ENCODE measurements around the gene NEU3.
"Not testable (repeated sequence)": the region's sequence is repeated elsewhere in the genome, so short reads cannot be mapped to it uniquely, and the experiment has no call there.

NEU3 gene

DNA sequence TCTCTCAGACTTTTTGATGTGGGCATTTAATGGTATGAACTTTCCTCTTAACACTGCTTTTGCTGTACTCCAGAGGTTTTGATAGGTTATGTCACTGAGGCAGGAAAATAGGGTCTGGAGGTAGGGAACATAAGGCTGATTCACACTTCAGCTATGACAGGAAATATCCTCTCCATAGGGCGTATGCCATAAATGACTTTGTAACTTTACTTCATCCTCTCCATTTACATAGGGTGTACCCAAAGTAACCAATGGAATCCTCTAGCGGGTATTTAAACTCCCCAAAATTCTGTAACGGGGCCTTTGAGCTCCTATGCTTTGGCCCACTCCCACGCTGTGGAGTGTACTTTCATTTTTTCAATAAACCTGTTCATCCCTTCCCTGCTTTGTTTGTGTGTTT is 58.5 kb downstream of the NEU3 start:
- FAIRE-seq = no peak
- TF ChIP-seq POLR2A (IDR thresholded peaks at IDR 0.05; ENCODE audit: low read depth, low read length) = no peak
- DNase-seq (ENCODE audit: insufficient read length, low spot score) = no peak

DNA sequence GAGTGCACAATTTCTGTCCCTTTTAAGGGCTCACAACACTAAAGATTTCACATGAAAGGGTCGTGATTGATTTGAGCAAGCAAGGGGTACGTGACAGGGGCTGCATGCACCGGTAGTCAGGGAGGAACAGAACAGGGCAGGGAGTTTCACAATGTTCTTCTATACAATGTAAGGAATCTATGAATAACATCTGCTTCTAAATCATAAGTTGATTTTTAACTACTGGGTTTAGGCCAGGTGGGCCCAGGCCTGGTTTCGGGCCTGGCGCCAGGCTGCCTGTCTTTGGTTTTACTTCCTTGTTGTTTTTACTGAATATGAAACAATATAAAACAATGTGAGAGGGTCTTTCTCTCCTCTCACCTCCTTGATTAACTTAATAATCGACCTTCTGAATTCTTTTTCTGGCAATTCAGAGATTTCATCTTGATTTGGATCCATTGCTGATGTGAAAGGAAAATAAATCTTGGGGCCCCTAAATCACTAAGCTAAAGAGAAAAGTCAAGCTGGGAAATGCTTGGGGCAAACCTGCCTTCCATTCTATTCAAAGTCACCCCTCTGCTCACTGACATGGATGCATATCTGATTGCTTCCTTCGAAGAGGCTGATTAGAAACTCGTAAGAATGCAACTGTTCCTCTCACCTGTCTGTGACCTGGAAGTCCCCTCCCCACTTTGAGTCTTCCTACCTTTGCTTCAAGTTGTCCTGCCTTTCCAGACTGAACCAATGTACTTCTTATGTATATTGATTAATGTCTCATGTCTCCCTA is 61.0 kb downstream of the NEU3 start:
- FAIRE-seq; DNase-seq (ENCODE audit: insufficient read length, low spot score): not testable (repeated sequence)

DNA sequence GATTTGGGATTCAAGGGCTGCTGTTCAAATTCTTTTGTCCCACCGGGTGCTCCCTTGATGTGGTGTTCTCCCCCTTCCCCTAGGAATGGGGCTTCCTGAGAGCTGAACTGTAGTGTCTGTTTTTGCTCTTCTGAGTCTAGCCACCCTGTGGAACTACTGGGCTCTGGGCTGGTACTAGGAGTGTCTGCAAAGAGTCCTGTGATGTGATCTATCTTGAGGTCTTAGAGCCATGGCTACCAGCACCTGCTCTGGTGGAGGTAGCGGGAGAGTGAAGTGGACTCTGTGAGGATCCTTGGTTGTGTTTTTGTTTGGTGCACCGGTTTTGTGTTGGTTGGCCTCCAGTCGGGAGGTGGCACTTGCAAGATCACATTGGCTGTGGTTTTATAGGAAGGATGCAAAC is 61.8 kb downstream of the NEU3 start:
- TF ChIP-seq POLR2A (IDR thresholded peaks at IDR 0.05; ENCODE audit: low read depth, low read length) = no peak
- FAIRE-seq (no peak), DNase-seq (ENCODE audit: insufficient read length, low spot score) (no peak)

DNA sequence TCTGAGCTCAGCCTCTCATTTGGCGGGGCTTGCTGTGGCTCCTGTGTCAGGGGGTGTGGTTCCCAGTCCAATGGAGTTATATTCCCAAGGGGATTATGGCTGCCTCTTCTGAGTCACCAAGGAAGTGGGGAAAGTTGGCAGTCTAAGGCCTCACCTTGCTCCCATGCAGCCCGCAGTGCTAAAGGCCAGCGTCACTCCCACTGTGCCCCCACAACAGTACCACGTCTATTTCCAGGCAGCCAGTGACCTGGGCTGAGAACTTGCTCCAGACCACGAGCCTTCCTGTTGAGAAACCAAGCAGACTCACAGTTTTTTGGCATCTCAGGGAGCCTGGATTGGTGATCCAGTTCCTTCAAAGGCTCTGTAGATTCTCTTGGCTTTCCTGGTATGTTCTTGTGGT is 62.3 kb downstream of the NEU3 start:
- DNase-seq (ENCODE audit: insufficient read length, low spot score) (no peak), FAIRE-seq (no peak)
- no peak for TF ChIP-seq POLR2A (IDR thresholded peaks at IDR 0.05; ENCODE audit: low read depth, low read length)

DNA sequence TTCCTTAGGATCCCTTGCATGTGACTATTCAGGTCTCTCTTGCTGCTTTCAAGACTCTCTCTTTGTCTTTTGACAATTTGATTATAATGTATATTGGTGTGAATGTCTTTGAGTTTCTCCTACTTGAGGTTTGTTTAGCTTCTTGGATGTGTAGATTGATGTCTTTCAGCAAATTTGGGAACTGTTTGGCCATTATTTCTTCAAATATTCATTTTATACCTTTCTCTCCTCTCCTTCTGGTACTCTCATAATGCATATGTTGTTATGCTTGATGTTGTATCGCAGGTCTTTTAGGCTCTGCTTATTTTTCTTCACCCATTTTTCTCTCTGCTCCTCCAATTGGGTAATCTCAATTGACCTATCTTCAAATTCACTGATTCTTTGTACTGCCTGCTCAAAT is 63.7 kb downstream of the NEU3 start:
- FAIRE-seq (no peak), DNase-seq (ENCODE audit: insufficient read length, low spot score) (no peak)

DNA sequence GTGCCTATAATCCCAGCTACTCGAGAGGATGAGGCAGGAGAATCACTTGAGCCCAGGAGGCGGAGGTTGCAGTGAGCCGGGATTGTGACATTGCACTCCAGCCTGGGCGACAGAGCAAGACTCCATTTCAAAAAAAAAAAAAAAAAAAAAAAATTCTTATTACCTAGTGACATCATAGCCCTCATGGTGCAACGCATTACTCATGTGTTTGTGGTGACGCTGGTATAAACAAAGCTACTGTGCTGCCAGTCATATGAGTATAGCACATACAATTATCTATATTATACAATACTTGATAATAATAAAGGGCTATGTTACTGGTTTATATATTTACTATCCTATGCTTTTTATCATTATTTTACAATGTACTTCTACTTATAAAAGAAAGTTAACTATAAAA is 66.8 kb downstream of the NEU3 start:
- FAIRE-seq (no peak), DNase-seq (ENCODE audit: insufficient read length, low spot score) (no peak)
- TF ChIP-seq POLR2A (IDR thresholded peaks at IDR 0.05; ENCODE audit: low read depth, low read length) = no peak

More for the DNA sequence above, 63.7 kb downstream of the NEU3 start:
- TF ChIP-seq POLR2A (IDR thresholded peaks at IDR 0.05; ENCODE audit: low read depth, low read length) = no peak

DNA sequence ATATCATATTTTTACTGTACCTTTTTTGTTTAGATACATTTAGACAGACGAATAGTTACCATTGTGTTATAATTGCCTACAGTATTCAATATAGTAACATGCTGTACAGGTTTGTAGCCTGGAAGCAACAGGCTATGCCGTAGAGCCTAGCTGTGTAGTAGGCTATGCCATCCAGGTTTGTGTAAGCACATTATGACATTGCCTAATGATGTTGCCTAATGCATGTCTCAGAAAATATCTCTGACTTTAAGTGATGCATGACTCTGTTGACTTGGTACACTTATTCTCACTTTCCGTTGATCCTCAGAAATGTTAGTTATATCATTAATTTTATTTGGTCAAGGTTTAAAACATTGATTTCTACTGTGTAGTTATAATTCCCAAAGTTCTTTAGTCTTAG is 68.1 kb downstream of the NEU3 start:
- no peak for TF ChIP-seq POLR2A (IDR thresholded peaks at IDR 0.05; ENCODE audit: low read depth, low read length)
- FAIRE-seq (no peak), DNase-seq (ENCODE audit: insufficient read length, low spot score) (no peak)

DNA sequence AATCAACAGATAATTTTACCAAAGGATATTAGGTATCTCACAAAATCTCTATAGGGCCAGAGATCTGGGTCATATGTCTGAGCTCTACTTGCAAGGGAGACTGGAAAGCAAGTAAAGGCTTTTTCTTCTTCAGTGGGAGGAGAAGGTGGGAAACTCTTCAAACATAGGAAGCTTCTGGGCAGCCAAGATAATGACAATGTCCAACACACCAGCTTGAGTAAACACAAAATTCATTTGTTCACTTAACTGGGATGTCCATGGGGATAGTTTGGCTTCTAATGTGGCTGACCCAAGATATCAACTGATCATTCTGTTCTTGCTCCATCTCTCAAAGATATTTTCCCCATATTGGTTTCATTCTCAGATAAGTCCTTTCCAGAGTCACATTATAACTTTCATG is 70.6 kb downstream of the NEU3 start:
- TF ChIP-seq POLR2A (IDR thresholded peaks at IDR 0.05; ENCODE audit: low read depth, low read length) = no peak
- FAIRE-seq = no peak
- no peak for DNase-seq (ENCODE audit: insufficient read length, low spot score)

DNA sequence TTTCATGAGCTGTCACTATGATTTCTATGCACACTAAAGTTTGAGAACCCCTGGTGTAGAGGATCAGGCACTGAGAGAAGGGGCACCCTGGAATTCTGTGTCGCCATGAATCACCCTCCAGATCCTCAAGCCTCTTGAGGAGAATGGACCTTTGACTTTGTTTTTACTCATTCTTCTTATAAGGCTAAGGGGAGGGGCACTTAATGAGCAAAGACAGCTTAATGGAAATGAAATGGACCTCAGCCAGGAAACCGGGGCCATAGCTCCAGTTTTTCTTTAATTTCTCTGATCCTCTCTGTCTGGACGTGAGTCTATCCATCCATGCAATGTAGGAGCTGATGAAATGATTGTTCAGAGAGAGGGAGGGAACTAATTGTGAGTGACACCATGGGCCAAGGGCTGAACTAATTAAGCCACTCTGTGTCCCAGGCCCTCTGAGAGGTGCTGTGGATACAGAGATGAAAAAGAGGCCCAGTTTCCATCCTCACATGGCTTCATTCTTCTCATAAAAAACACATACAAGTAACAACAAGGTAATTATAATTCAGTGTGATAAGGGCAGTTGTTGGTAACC is 75.1 kb downstream of the NEU3 start:
- no peak for TF ChIP-seq POLR2A (IDR thresholded peaks at IDR 0.05; ENCODE audit: low read depth, low read length)
- DNase-seq (ENCODE audit: insufficient read length, low spot score) (no peak), FAIRE-seq (no peak)

DNA sequence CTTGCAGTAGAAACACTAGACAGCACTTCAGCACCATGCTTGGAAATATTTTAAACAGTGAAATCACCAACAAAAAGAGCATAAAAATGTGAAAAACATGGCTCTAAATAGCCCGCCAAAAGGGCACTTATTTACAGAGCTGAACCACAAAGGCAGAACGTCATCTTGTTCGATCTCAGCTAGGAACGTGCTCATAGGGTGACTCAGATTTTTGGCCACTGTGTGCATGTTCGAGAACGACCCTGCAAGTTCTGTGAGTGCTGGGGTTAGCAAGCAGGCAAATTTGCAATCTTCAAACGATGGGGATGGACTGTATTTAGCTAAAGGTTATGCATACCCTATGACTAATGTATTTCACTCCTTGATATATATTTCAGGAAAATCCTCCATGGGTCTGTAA is 77.3 kb downstream of the NEU3 start:
- FAIRE-seq = no peak
- DNase-seq (ENCODE audit: insufficient read length, low spot score) = no peak
- no peak for TF ChIP-seq POLR2A (IDR thresholded peaks at IDR 0.05; ENCODE audit: low read depth, low read length)
